ENCODE results near the gene TNNI3K.

DNA sequence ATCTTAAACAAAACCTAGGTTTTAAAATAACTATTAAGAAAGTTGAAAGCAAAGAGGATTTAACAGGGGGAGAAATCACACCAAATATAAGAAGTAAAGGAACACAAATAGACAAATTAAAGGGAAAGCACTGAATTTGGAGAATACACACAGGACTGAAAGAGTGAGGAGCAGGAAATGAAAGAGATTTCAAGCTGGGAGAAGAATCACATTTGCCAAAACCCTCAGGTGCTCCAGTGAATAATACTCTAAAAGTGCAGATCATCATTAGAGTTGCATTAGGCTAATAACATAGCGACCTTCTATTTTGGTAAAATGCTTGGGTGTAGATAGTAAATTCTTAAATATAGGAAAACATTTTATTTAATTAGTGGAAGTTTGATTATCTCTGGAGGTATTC is 127.5 kb downstream of the TNNI3K start:
- TF ChIP-seq POLR2A (IDR thresholded peaks at IDR 0.05), result no peak
- no peak for TF ChIP-seq CTCF (IDR thresholded peaks at IDR 0.05)
